Heart left ventricle (tissue), 16 donors: Measurements from ENCODE around the gene TMEM222. TPM values are rescaled to one million over a fixed set of nuclear protein-coding genes. Genes with fewer than 3 reads are reported as not detected.
"Not testable (repeated sequence)": the region's sequence is repeated elsewhere in the genome, so short reads cannot be mapped to it uniquely, and the experiment has no call there.

Experiments
- ATAC-seq, 4 donors: fragments of 200-7000 bp; cut with Tn5 transposase; one replicate each; pipeline ENCODE4 v1.9.1; 2020 to 2022; ENCODE audit warnings: moderate library complexity in 4 of 4, mild to moderate bottlenecking in 3 of 4, moderate number of reproducible peaks in 1 of 4
- DNase-seq, 5 donors: peaks; one replicate each; pipeline ENCODE4 v3.0.0-alpha.2; 2020
- H3K27ac ChIP-seq, 12 donors: fragments of 200-600 bp; sonication (generic) in 4 of 12; one replicate each; pipeline versions ENCODE4 v1.5.0 to v1.8.0; 2016 to 2022; ENCODE audit warnings: mild to moderate bottlenecking in 2 of 12
- H3K27me3 ChIP-seq, 9 donors: fragments of 200-600 bp; sonication (generic) in 2 of 9; one replicate each; pipeline versions ENCODE4 v1.5.1 to v1.8.0; 2016 to 2022; ENCODE audit warnings: mild to moderate bottlenecking in 3 of 9
- H3K36me3 ChIP-seq, 9 donors: fragments of 200-600 bp; sonication (generic) in 2 of 9; one replicate each; pipeline versions ENCODE4 v1.5.0 to v1.8.0; 2018 to 2022; ENCODE audit warnings: mild to moderate bottlenecking in 2 of 9
- H3K4me1 ChIP-seq, 12 donors: fragments of 200-600 bp; sonication (generic) in 4 of 12; one replicate each; pipeline versions ENCODE4 v1.5.0 to v1.8.0; 2016 to 2022; ENCODE audit warnings: mild to moderate bottlenecking in 3 of 12
- H3K4me3 ChIP-seq, 12 donors: fragments of 200-600 bp; sonication (generic) in 4 of 12; one replicate each; pipeline versions ENCODE4 v1.5.0 to v1.8.0; 2017 to 2022; ENCODE audit warnings: mild to moderate bottlenecking in 9 of 12, moderate library complexity in 4 of 12
- H3K9me3 ChIP-seq, 12 donors: fragments of 200-600 bp; sonication (generic) in 4 of 12; one replicate each; pipeline versions ENCODE4 v1.5.0 to v1.8.0; 2016 to 2022; ENCODE audit warnings: mild to moderate bottlenecking in 1 of 12
- POLR2A ChIP-seq, 2 donors: fragments of 450-650 bp; IDR thresholded peaks; one replicate each; pipeline ENCODE4 v1.6.1; 2017; ENCODE audit warnings: antibody characterized with exemption in 2 of 2, mild to moderate bottlenecking in 2 of 2, moderate library complexity in 2 of 2
- WGBS, 4 donors: extraction: QIAGEN DNeasy Blood & Tissue Kit in 2 of 4; methylation state at CpG; one replicate each; pipeline versions ENCODE4 v1.1.5 to v1.1.7; 2013 to 2018; 5-methylcytosine and 5-hydroxymethylcytosine counted together
- intact Hi-C, 10 donors: fragments of 100-400 bp; cut with DNase I; formaldehyde crosslinking; loops; one replicate each; pipeline versions ENCODE4 v1.11.1 to v1.14.2; 2022
- polyA plus RNA-seq, 2 donors: library from polyadenylated mRNA; stranded (reverse); fragments of 200-250 nt; gene quantifications; one replicate each; pipeline ENCODE4 v1.2.3, GENCODE V29; 2013
- total RNA-seq, 9 donors: library from RNA; depleted of rRNA in 2 of 9; stranded (reverse); fragments of >200 nt in 2 of 9; fragmentation: NEBNext Ultra II Directional in 3 of 9; extraction: Animal tissue kit (Norgen Biotek cat#: 25700) in 3 of 9; gene quantifications; one replicate each; pipeline versions ENCODE4 v1.1.0 to v1.2.4, GENCODE V29; 2016 to 2023
- TF ChIP-seq, protein P1 (sequence below), 12 donors: fragments of 200-600 bp; sonication (generic) in 4 of 12; IDR thresholded peaks; one replicate each; pipeline versions ENCODE4 v1.5.0 to v1.8.0; 2018 to 2022; ENCODE audit warnings: antibody characterized with exemption in 12 of 12, mild to moderate bottlenecking in 5 of 12
- donor health status: ischemic (EF 13 %, LVEDD 7.1; RV severe dilation, severe dysfunction).
- donor health status: healthy with polysubstance abuse.
- donor health status: DM: no; HTN: yes; CAD: no.
- donor health status: DM: no; HTN: no; CAD: no.
- donor health status: ischemic (EF 25% LVEDD 6.9; RV normal size, moderate dysfunction).
- donor health status: ischemic (EF 25% LVEDD 5.7; RV mildly dilated, moderate dysfunction).
- donor health status: healthy.
- donor health status: DM: yes; HTN: yes; CAD: no.
- donor health status: ischemic (EF 35%, LVEDD 5.7; RV mildly dilated, moderate dysfunction).
- donor health status: nonischemic (EF 11% LVEDD 7.7; RV severe dilation, severe dysfunction).
- donor health status: DM: yes; HTN: yes; CAD: no.
- donor health status: PGD.
- donor health status: ischemic (EF 29% LVEDD 5.4; RV normal size, mild dysfunction).
- donor health status: nonischemic (EF 23%, LVEDD 6.1; RV moderate dilation, normal function).

TMEM222 gene
- total and polyA plus RNA-seq, 11 donors = 18.1 to 49.3 (median 26.2) TPM

GRCh38 chr1:27383039-27383605, 61.2 kb downstream of the TMEM222 start, which contains the start of gene CD164L2:
Gene CD164L2, minus strand, starts transcription at chr1:27383333. Its CDS starts 94 bp downstream, at chr1:27383239.
- no peaks in the 10 kb centered on the region for H3K36me3 ChIP-seq
- H3K27ac ChIP-seq = no peak within 1 kb of the TSS
- WGBS, 4 donors = 20 to 27% (median 22%) methylated on average over 16 to 43 of the region's 43 CpGs
- intact Hi-C loops = loop anchor here in 1 of 10 donors (10.0 kb wide), 1 partner anchor 278 kb away; no protein-coding TSS in a partner anchor
- DNase-seq = no peak
- H3K9me3 ChIP-seq = no peaks in the 10 kb centered on the region
- peaks cover 0 to 27% (median under 1%) of the 10 kb centered on the region in 12 donors for H3K4me1 ChIP-seq
- H3K27me3 ChIP-seq = peaks cover 0 to 5% (median 0%) of the 10 kb centered on the region in 9 donors
- TF ChIP-seq, protein P1, sequence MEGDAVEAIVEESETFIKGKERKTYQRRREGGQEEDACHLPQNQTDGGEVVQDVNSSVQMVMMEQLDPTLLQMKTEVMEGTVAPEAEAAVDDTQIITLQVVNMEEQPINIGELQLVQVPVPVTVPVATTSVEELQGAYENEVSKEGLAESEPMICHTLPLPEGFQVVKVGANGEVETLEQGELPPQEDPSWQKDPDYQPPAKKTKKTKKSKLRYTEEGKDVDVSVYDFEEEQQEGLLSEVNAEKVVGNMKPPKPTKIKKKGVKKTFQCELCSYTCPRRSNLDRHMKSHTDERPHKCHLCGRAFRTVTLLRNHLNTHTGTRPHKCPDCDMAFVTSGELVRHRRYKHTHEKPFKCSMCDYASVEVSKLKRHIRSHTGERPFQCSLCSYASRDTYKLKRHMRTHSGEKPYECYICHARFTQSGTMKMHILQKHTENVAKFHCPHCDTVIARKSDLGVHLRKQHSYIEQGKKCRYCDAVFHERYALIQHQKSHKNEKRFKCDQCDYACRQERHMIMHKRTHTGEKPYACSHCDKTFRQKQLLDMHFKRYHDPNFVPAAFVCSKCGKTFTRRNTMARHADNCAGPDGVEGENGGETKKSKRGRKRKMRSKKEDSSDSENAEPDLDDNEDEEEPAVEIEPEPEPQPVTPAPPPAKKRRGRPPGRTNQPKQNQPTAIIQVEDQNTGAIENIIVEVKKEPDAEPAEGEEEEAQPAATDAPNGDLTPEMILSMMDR (IDR thresholded peaks at IDR 0.05) = no peak
- TF ChIP-seq POLR2A (IDR thresholded peaks at IDR 0.05) = no peak
- ATAC-seq = peak in 1 of 4 donors; percentile 6
- no peak within 1 kb of the TSS for H3K4me3 ChIP-seq

DNA sequence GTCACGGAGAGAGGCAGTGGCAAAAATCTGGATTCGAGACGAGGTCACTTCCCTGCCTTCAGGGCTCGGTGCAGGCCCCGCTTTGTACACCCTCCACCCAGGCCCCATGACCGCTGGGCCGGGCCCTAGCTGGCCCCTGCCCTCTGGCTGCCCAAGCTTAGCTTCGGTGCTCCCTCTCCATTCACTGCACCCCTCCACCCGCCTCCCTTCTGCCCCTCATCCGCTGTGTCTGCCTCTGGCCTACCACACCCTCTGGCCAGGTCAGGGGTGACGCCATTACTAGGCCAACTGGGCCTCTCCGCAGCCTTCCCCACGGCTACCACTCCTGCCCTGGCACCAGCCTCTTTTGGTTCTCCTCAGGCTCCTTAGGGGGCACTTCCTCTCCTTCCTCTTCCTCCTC, 61.7 kb downstream of the TMEM222 start:
- TF ChIP-seq POLR2A (IDR thresholded peaks at IDR 0.05) = no peak
- TF ChIP-seq, protein P1 (IDR thresholded peaks at IDR 0.05) = no peak
- no peak overlapping the region for H3K4me3 ChIP-seq
- DNase-seq = no peak
- no peak for ATAC-seq
- H3K36me3 ChIP-seq = no peaks in the 10 kb centered on the region
- peaks cover 0 to 5% (median 0%) of the 10 kb centered on the region in 9 donors for H3K27me3 ChIP-seq
- 93 to 96% (median 95%) methylated on average over 13 of the region's 13 CpGs for WGBS, 4 donors
- peaks cover 0 to 32% (median 2%) of the 10 kb centered on the region in 12 donors for H3K4me1 ChIP-seq
- no peaks in the 10 kb centered on the region for H3K9me3 ChIP-seq
- intact Hi-C loops = loop anchor here in 1 of 10 donors (10.0 kb wide), 1 partner anchor 279 kb away; no protein-coding TSS in a partner anchor
- no peak overlapping the region for H3K27ac ChIP-seq

DNA sequence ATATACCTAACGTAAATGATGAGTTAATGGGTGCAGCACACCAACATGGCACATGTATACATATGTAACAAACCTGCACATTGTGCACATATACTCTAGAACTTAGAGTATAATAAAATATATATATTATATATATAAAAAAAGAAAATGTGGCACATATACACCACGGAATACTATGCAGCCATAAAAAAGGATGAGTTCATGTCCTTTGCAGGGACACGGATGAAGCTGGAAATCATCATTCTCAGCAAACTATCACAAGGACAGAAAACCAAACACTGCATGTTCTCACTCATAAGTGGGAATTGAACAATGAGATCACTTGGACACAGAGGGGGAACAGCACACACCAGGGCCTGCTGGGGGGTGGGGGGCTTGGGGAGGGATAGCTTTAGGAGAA, 62.8 kb downstream of the TMEM222 start:
- not testable (repeated sequence) for H3K27me3 ChIP-seq, H3K9me3 ChIP-seq, H3K4me3 ChIP-seq, DNase-seq, ATAC-seq, H3K27ac ChIP-seq, H3K36me3 ChIP-seq
- WGBS, 4 donors = 87 to 99% (median 96%) methylated on average over 3 of the region's 3 CpGs
- intact Hi-C loops = loop anchor here in 2 of 10 donors (5.0 to 10.0 kb wide), 2 partner anchors 280 to 282 kb away; no protein-coding TSS in a partner anchor
- H3K4me1 ChIP-seq = peaks cover 0 to 28% (median 4%) of the 10 kb centered on the region in 12 donors

Other genes starting within 250 kb of the TMEM222 start
- 10 to 100 TPM; 11.4 to 44.9 (median 25.3) TPM for gene SLC9A1, start 167.0 kb upstream of the TMEM222 start, total RNA-seq
- gene SLC9A1, start 167.0 kb upstream of the TMEM222 start, polyA plus RNA-seq = 10 to 100 TPM in 1 of 2 donors, 1 to 10 TPM in 1; 9.4 to 15.1 TPM
- 10 to 100 TPM; 54.7 to 94.5 (median 60.3) TPM for gene WDTC1, start 87.5 kb upstream of the TMEM222 start, total RNA-seq
- gene WDTC1, start 87.5 kb upstream of the TMEM222 start, polyA plus RNA-seq = 10 to 100 TPM; 30.8 to 53.8 TPM
- 1 to 10 TPM in 2 of 9 donors, under 1 TPM in 6, not detected in 1; 0.23 to 6.0 (median 0.46) TPM for gene SYTL1, start 19.9 kb downstream of the TMEM222 start, total RNA-seq
- 1 to 10 TPM in 1 of 2 donors, under 1 TPM in 1; 0.57 to 1.2 TPM for gene SYTL1, start 19.9 kb downstream of the TMEM222 start, polyA plus RNA-seq
- gene MAP3K6, start 44.8 kb downstream of the TMEM222 start, total RNA-seq = 10 to 100 TPM; 21.1 to 77.0 (median 36.5) TPM
- gene MAP3K6, start 44.8 kb downstream of the TMEM222 start, polyA plus RNA-seq = 10 to 100 TPM; 48.6 to 64.3 TPM
- gene FCN3, start 52.7 kb downstream of the TMEM222 start, total RNA-seq = 100 to 1,000 TPM in 1 of 9 donors, 10 to 100 TPM in 5, 1 to 10 TPM in 3; 2.4 to 112 (median 31.9) TPM
- gene FCN3, start 52.7 kb downstream of the TMEM222 start, polyA plus RNA-seq = 100 to 1,000 TPM in 1 of 2 donors, 10 to 100 TPM in 1; 60.8 to 141 TPM
- gene CD164L2, start 61.2 kb downstream of the TMEM222 start, total RNA-seq = not detected
- gene CD164L2, start 61.2 kb downstream of the TMEM222 start, polyA plus RNA-seq = not detected
- gene GPR3, start 70.5 kb downstream of the TMEM222 start, total RNA-seq = 1 to 10 TPM in 2 of 9 donors, under 1 TPM in 6, not detected in 1; 0.28 to 2.4 (median 0.53) TPM
- 1 to 10 TPM in 1 of 2 donors, under 1 TPM in 1; 0.11 to 3.7 TPM for gene GPR3, start 70.5 kb downstream of the TMEM222 start, polyA plus RNA-seq
- gene WASF2, start 168.0 kb downstream of the TMEM222 start, total RNA-seq = 100 to 1,000 TPM in 1 of 9 donors, 10 to 100 TPM in 8; 27.5 to 103 (median 47.9) TPM
- gene WASF2, start 168.0 kb downstream of the TMEM222 start, polyA plus RNA-seq = 10 to 100 TPM; 14.2 to 52.0 TPM